GM18858 (cell line): Measurements from ENCODE around the gene FAHD1.
A peak's percentile ranks its signal among the peaks of the same experiment; 100 is the strongest.

Source experiments
- ATAC-seq: cut with Tn5 transposase; IDR thresholded peaks from one replicate; pipeline ENCODE4 v1.9.1; 2021; ENCODE audit not compliant: unreplicated experiment

FAHD1 gene

GRCh38 chr16:1826691-1827573 lies at the start of gene FAHD1, which contains the start of gene HAGH:
TSS of gene FAHD1 (plus strand) at chr16:1827206. CDS start at chr16:1827239, 33 bp downstream.
TSS of gene HAGH (minus strand) at chr16:1826825. CDS start at chr16:1826787, 38 bp downstream.
- ATAC-seq = peak; percentile 60

DNA sequence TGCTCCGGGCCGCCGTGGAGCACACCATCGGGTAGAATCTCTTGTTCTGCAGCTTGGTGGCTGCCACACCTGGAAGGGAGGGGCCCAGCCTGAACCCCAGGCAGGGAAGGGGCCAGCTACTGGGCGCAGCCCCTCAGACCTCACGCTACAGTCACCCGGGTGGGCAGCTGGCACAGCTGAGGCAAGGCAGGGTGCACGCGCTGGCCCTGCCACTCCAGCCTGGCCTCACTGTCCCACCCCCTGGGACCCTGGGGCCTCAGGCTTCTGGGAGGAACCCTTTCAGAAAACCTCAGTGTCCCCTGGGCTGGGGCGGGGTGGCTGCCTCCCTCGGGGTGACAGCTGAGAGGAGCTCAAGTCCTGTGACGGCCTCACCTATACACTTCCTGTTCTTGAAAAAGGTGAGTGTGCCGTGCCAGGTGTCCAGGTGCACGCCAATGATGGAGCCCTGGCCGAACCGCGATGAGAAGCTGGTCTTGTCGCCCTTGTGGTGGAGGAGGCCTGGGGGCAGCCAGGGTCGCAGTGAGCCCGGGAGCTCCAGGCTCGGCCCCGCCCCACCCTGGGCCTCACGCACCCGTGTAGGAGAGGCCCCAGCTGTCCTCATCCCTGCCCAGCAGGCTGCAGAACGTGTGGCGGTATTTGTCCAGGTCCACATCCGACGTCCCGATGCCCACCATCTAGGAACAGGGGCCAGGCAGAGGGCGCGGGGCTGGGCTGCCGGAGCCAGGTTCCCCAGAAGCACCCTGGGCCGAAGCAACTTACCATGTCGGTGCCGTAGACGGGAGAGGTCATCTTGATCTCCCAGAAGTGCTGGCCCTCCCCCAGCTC lies 49.4 kb upstream of the FAHD1 start:
- no peak for ATAC-seq

GRCh38 chr16:1778200-1779179 lies 48.5 kb upstream of the FAHD1 start:
- ATAC-seq = no peak

- ATAC-seq = no peak
Observed at GRCh38 chr16:1779234-1779701, 47.7 kb upstream of the FAHD1 start.

DNA sequence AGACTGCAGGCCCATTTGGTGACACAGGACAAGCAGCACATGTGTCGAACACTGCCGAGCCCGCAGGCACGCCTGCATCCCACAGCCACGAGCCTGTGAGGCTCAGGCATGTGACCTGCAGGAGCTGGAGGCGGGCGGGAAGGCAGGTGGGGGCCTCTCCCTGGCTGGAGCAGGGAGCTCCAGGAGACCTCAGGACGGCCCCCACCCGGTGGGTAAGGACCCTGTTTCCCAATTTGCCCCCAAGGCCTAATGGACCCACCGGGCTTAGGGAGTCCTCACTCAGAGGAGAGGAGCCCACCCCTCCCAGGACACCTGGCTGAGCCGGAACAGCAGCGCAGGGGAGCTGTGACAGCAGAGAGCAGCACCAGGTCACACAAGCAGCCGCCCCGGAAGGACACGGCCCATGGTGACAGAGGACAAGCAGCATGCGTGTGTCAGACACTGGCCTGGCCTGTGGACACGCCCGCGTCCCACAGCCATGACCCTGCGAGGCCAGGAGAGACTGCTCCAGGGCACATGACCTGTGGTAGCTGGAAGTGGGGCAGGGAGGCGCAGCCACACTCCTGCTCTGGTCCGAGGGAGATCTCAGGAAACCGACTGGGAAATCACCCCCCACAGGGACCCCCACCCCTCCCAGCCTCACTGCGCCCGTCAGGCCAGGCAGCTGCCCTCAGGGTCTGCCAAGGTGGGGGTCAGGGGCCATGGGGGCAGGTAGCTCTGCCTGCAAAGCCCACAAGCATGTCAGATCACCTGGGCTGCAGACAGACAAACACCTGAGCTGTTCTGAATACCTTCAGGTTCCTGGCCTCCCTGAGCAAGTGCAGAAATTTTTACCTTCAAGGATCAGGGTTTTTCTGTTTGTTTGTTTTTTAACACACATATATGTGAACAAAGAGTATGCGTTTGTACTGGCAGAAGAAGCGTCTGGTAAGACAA lies 47.0 kb upstream of the FAHD1 start:
- ATAC-seq = no peak

DNA sequence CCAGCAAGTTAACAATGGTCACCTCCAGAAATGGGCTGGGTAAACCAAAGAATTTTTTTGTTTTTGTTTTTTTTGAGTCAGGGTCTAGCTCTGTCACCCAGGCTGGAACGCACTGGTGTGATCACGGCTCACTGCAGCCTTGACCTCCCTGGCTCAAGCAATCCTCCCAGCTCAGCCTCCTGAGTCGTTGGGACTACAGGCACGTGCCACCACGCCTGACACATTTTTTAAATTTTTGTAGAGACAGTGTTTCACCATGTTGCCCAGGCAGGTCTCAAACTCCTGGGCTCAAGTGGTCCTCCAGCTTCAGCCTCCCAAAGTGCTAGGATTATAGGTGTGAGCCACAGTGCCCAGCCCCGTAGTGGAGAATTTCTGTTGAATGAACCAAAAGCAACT lies 46.3 kb upstream of the FAHD1 start:
- no peak for ATAC-seq

DNA sequence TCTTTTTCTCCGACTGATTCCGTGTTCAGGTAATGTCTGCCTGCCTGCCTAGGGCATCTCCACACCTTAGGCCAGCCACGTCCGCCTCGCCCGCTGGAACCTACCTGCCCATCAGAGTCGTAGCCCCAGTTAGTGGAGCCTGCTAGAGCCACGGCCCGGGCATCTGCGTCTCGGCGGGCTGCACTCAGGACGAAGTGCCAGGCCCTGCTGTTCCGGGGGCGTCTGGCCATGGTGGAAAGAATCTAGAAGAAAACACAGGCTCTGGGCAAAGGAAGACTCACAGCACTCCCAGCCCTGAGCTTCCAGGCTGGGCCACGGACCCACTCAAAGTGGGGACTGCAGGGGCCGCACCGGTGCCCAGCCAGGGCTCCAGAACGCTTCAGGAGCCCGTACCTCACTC lies 45.8 kb upstream of the FAHD1 start:
- no peak for ATAC-seq

DNA sequence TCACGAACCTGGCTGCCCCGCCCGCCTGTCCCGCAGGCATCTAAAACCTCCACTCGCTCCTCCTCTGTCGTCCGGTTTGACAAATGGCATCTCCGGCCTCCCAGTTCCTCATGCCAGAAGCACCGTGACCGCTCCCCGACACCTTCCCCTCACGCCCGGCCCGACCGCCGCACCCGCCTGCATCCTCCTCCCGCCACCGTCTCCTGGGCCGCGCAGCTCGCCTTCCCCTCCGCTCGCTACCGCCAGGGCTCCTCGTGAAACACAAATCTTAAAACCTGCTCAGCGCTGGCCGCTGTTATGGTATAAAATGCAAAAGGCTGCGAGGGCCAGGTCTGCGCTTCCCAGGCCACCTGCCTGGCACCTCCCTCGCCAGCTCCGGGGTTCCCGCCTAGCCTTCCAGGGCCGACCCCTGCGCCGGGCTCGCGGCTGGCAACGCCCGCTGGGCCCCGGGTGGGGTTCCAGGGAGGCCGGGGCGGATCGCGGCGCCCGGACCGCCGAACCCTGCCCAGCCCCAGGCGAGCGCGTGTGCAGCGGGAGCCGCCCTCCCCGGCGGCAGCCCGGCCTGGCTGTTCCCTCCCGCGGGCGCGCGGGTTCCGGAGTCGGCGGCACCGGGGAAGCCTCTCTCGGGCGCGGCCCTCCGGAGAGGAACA lies 45.1 kb upstream of the FAHD1 start:
- peak; percentile 9 for ATAC-seq

DNA sequence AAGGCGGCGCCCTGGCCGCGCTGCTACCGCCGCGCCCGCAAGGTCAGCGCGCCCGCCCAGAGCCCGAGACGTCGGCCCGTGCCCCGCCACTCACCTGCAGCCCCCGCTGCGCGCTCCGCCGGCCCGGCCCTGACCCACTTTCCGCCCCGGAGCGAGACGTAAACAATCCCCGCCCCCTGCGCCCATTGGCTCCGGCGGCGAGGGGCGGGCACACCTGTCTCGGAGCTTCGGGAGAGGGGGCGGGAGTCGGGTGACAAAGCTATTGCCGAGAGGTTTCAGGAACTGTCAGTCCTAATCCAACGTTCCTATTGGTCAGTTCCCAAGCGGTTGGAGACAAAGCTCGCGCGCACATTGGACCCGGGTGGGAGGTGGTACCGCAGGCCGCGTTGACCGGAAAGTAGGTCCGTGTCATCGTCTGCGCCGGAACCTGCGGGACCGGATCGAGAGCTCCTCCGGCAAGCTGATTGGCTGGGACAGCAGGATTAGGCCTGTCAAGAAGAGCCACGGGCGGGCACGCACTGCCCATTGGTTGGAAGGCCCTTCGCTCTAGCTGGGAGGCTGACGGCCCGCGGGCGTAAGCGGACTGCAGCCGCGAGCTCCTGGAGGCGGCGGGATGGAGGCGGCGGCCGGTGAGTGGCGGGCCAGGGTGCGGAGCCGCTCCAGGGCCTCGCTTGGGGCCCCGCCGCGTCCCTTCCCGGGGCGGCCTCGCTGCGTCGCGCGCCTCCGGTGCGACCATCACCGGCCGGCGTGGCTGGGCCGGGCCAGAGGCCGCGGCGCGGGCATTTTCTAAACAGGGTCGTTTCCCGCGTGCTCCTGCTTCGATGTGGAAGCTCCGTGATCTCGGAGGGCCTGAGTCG lies 44.4 kb upstream of the FAHD1 start, which contains the start of the genes NUBP2 and SPSB3:
Gene NUBP2 (plus strand): TSS at position 553 of the 857 bp plus-strand sequence. CDS start 61 bp downstream, at position 614.
Gene SPSB3 (minus strand): TSS at position 164 of the 857 bp plus-strand sequence. CDS start 1,088 bp downstream, outside the sequence.
- ATAC-seq = peak; percentile 75

DNA sequence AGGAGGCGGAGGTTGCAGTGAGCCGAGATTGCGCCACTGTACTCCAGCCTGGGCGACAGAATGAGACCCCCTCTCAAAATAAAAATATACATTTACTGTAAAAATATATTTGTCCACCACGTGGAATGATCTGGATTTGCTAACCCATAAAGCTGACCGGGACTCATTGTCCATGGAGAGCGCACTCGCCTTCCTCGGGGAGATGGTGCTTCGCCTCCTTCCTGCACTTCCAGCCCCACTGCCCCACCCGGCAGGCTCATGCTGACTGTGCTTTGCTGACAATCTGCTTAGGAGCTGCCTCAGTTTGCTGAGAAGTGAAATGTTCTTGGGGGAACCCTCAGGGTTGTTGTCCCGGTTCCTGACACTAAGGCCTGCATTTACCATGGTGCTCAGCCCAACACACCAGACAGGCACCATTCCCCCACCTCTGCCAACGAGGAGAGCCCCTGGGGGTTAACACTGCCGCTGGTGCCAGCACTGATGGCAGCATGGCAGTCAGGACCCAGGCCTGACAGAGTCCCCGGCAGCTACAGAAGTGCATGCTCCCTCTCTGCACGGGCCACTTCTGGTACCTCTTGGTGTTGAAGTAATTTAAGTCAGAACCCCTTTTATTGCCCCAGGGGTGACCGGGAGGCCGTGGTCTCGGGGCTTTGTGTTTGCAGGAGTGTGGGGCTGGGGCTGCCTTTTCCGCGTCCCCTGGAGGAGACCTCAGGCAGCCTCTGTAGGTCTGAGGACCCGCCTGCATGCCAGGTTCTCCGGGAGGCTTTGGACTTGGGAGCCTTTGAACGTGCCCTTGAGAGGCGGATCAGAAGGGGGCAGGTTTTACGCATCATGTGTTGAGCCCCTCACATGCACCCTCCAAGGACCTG lies 41.8 kb upstream of the FAHD1 start:
- no peak for ATAC-seq

DNA sequence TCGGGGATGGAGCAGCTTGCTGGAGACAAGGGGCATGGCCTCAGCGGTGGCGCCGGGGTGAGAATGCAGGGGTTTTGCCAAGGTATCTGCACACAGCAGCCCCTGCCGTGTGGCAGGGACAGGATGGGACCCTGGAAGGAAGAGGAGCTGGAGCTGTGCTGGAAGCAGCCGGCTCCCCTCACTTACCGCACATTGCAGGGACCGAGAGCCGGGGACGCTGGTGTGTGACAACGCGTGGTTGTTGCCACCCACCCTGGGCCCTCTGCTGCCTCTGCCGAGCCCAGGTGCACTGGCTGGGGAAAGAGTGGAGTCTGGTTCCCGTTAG lies 41.2 kb upstream of the FAHD1 start:
- ATAC-seq = no peak

DNA sequence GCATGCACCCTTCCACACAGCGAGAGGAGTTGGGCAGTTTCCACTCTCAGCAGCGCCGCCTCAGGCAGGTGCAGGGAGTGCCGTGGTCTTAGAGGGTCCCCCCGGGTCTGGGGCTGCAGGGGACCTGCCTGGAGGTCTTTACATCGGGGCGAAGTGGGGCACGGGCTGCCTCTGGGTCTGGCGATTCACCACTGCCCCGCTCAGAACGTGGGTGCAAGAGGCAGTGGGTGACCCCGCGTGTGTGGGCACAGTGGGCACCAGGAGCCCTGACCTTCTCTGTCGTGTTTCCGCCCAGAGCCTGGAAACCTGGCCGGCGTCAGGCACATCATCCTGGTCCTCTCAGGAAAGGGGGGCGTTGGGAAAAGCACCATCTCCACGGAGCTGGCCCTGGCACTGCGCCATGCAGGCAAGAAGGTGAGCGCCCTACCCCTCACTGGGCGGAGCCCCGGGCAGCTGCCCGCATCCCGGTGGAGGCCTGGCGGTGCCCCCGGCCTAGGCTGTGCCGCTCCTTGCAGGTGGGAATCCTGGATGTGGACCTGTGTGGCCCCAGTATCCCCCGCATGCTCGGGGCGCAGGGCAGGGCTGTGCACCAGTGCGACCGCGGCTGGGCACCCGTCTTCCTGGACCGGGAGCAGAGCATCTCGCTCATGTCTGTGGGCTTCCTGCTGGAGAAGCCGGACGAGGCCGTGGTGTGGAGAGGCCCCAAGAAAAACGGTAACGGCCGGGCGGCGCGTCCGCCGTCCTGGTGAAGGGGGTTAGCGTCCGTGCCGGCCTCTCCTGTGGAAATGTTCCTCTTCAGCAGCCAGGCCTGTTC lies 40.6 kb upstream of the FAHD1 start:
- no peak for ATAC-seq

GRCh38 chr16:1787056-1787321 lies 40.0 kb upstream of the FAHD1 start:
- no peak for ATAC-seq

GRCh38 chr16:1787322-1788094 lies 39.5 kb upstream of the FAHD1 start:
- no peak for ATAC-seq

- ATAC-seq = no peak
Observed at GRCh38 chr16:1788095-1788707, 38.8 kb upstream of the FAHD1 start.
